Esophagus muscularis mucosa (tissue), 4 donors: ENCODE measurements around the gene PPP4R2. TPM values are rescaled to one million over a fixed set of nuclear protein-coding genes. Genes with fewer than 3 reads are reported as not detected.

Source experiments
- DNase-seq: peaks from one replicate; pipeline ENCODE4 v3.0.0-alpha.2; 2017; ENCODE audit errors: extremely low spot score
- H3K27ac ChIP-seq, 4 donors: fragments of 200-600 bp; sonication (generic); replicated peaks in 1 of 4; 1 replicate in 3 of 4; 2 replicates in 1 of 4; pipeline ENCODE4 v1.5.1; 2016 to 2019; ENCODE audit warnings: mild to moderate bottlenecking in 1 of 4
- H3K27me3 ChIP-seq, 4 donors: fragments of 200-600 bp; sonication (generic); one replicate each; pipeline versions ENCODE4 v1.5.1 to v1.6.0; 2016 to 2019
- H3K36me3 ChIP-seq, 4 donors: fragments of 200-600 bp; sonication (generic); one replicate each; pipeline ENCODE4 v1.5.1; 2016 to 2019
- H3K4me1 ChIP-seq, 4 donors: fragments of 200-600 bp; sonication (generic); one replicate each; pipeline ENCODE4 v1.5.1; 2016 to 2019
- H3K4me3 ChIP-seq, 4 donors: fragments of 200-600 bp; sonication (generic); 1 replicate in 2 of 4; 2 replicates in 2 of 4; pipeline ENCODE4 v1.5.1; 2016 to 2019; ENCODE audit warnings: mild to moderate bottlenecking in 4 of 4, moderate library complexity in 1 of 4
- H3K9me3 ChIP-seq, 4 donors: fragments of 200-600 bp; sonication (generic); 1 replicate in 3 of 4; 2 replicates in 1 of 4; pipeline ENCODE4 v1.5.1; 2016 to 2019
- EP300 ChIP-seq: sonication (generic); formaldehyde crosslinking; IDR thresholded peaks from one replicate; pipeline ENCODE4 v1.6.1; 2017; ENCODE audit warnings: antibody characterized with exemption
- POLR2A ChIP-seq: fragments of 450-650 bp; IDR thresholded peaks from one replicate; pipeline ENCODE4 v1.6.1; 2017; ENCODE audit warnings: antibody characterized with exemption, moderate library complexity, mild to moderate bottlenecking, low read depth
- POLR2AphosphoS5 ChIP-seq, 2 donors: sonication (generic); formaldehyde crosslinking; IDR thresholded peaks; one replicate each; pipeline ENCODE4 v1.6.1; 2017; ENCODE audit warnings: antibody characterized with exemption in 2 of 2
- WGBS: methylation state at CpG from one replicate; pipeline ENCODE4 v1.1.5; 2018; 5-methylcytosine and 5-hydroxymethylcytosine counted together
- intact Hi-C: fragments of 100-400 bp; cut with DNase I; formaldehyde crosslinking; loops from one replicate; pipeline ENCODE4 v1.15.1; 2023
- total RNA-seq, 4 donors: library from RNA; depleted of rRNA; stranded (reverse); fragments of >200 nt; gene quantifications; one replicate each; pipeline versions ENCODE4 v1.1.0 to v1.2.1, GENCODE V29; 2016
- TF ChIP-seq, protein P1 (sequence below), 3 experiments: fragments of 200-600 bp in 2 of 3; fragments of 450-650 bp in 1 of 3; sonication (generic) in 2 of 3; IDR thresholded peaks; one replicate each; pipeline ENCODE4 v1.5.1; 2017 to 2019; ENCODE audit warnings: antibody characterized with exemption in 3 of 3, mild to moderate bottlenecking in 2 of 3, moderate library complexity in 1 of 3

PPP4R2 gene
- total RNA-seq, 4 donors from 2014 or later: 24.6 to 60.6 (median 33.9) TPM

DNA sequence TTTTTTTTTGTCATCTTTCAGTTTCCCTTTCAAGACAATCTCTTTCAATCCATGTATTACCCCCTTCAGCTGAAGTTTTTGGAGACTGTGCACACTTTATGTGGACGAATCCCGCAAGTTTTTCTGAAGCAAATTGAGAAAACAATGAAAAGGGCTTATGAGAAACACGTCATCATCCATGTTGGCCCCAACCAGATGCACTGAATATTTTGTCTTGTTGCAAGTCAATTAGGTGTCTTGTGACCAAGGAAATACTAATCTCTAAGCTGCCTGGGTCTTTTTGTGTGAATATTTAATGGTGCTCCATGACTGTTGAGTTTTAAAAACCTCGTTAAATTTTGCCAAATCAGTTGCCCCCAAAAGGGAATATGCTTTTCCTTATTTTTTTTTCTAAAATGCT lies 21.7 kb upstream of the PPP4R2 start:
- TF ChIP-seq POLR2A: no peak
- TF ChIP-seq, protein P1, sequence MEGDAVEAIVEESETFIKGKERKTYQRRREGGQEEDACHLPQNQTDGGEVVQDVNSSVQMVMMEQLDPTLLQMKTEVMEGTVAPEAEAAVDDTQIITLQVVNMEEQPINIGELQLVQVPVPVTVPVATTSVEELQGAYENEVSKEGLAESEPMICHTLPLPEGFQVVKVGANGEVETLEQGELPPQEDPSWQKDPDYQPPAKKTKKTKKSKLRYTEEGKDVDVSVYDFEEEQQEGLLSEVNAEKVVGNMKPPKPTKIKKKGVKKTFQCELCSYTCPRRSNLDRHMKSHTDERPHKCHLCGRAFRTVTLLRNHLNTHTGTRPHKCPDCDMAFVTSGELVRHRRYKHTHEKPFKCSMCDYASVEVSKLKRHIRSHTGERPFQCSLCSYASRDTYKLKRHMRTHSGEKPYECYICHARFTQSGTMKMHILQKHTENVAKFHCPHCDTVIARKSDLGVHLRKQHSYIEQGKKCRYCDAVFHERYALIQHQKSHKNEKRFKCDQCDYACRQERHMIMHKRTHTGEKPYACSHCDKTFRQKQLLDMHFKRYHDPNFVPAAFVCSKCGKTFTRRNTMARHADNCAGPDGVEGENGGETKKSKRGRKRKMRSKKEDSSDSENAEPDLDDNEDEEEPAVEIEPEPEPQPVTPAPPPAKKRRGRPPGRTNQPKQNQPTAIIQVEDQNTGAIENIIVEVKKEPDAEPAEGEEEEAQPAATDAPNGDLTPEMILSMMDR (IDR thresholded peaks at IDR 0.05): no peak
- TF ChIP-seq POLR2AphosphoS5 (IDR thresholded peaks at IDR 0.05): no peak
- TF ChIP-seq EP300: no peak
- Histone ChIP-seq H3K4me3 (no peak overlapping the region), H3K27me3 (no peaks in the 10 kb centered on the region), H3K27ac (no peak overlapping the region), H3K36me3 (peaks cover 0 to 3% (median 0%) of the 10 kb centered on the region in 4 donors), H3K9me3 (no peaks in the 10 kb centered on the region), H3K4me1 (no peaks in the 10 kb centered on the region)
- 89% methylated on average over 4 of the region's 4 CpGs for WGBS
- intact Hi-C loops: no loop called here
- DNase-seq: no peak

- 79% methylated on average over 1 of the region's 1 CpG for whole genome bisulfite sequencing
- no peak for TF ChIP-seq EP300
- Histone ChIP-seq H3K27ac (no peak overlapping the region), H3K27me3 (no peaks in the 10 kb centered on the region), H3K36me3 (no peaks in the 10 kb centered on the region), H3K4me1 (no peaks in the 10 kb centered on the region), H3K9me3 (no peaks in the 10 kb centered on the region), H3K4me3 (no peak overlapping the region)
- no peak for DNase-seq
- intact Hi-C loops: no loop called here
Measured at GRCh38 chr3:72976281-72976741, 20.3 kb upstream of the PPP4R2 start.

- no peaks in the 10 kb centered on the region for H3K4me1 ChIP-seq
- H3K4me3 ChIP-seq: no peak overlapping the region
- no peaks in the 10 kb centered on the region for H3K9me3 ChIP-seq
- intact Hi-C loops: no loop called here
- H3K27me3 ChIP-seq: no peaks in the 10 kb centered on the region
- no peak overlapping the region for H3K27ac ChIP-seq
- WGBS: 76% methylated on average over 5 of the region's 5 CpGs
- no peak for DNase-seq
- no peaks in the 10 kb centered on the region for H3K36me3 ChIP-seq
- TF ChIP-seq, protein P1 (IDR thresholded peaks at IDR 0.05): peak in 1 of 3 experiments; percentile 11
- TF ChIP-seq EP300: no peak
Measured at GRCh38 chr3:72977060-72977808, 19.4 kb upstream of the PPP4R2 start.

- Histone ChIP-seq H3K27ac (no peak overlapping the region), H3K27me3 (no peaks in the 10 kb centered on the region), H3K4me1 (no peaks in the 10 kb centered on the region), H3K4me3 (no peak overlapping the region), H3K36me3 (no peaks in the 10 kb centered on the region), H3K9me3 (peaks cover 0 to 12% (median 0%) of the 10 kb centered on the region in 4 donors)
- DNase-seq: no peak
- intact Hi-C loops: no loop called here
- WGBS: 87% methylated on average over 3 of the region's 3 CpGs
- TF ChIP-seq, protein P1 (IDR thresholded peaks at IDR 0.05): no peak
- TF ChIP-seq POLR2A (no peak), POLR2AphosphoS5 (IDR thresholded peaks at IDR 0.05) (no peak), EP300 (no peak)
Measured at GRCh38 chr3:72982609-72983366, 13.8 kb upstream of the PPP4R2 start.

- intact Hi-C loops: no loop called here
- WGBS: 93% methylated on average over 1 of the region's 1 CpG
- no peaks in the 10 kb centered on the region for H3K27me3 ChIP-seq
- DNase-seq: no peak
- H3K4me3 ChIP-seq: no peak overlapping the region
- no peaks in the 10 kb centered on the region for H3K36me3 ChIP-seq
- H3K9me3 ChIP-seq: peaks cover 0 to 12% (median 0%) of the 10 kb centered on the region in 4 donors
- H3K4me1 ChIP-seq: no peaks in the 10 kb centered on the region
- TF ChIP-seq POLR2A: no peak
- no peak overlapping the region for H3K27ac ChIP-seq
Measured at GRCh38 chr3:72985576-72985975, 11.0 kb upstream of the PPP4R2 start.
